LNCaP clone FGC (cell line): Measurements from ENCODE around the gene RAB3GAP1.
A peak's percentile ranks its signal among the peaks of the same experiment; 100 is the strongest.
"Not testable (repeated sequence)": the region's sequence is repeated elsewhere in the genome, so short reads cannot be mapped to it uniquely, and the experiment has no call there.

Experiments
- DNase-seq: peaks from one replicate; pipeline ENCODE4 v3.0.0-alpha.2; 2011; ENCODE audit warnings: low read depth
- H3K4me3 ChIP-seq: 2 replicates; pipeline ENCODE4 v1.5.1; 2011; ENCODE audit warnings: mild to moderate bottlenecking, low read depth, low read length, control low read depth
- CTCF ChIP-seq: IDR thresholded peaks from 2 replicates; pipeline ENCODE4 v1.5.1; 2012; ENCODE audit warnings: mild to moderate bottlenecking; ENCODE audit not compliant: control insufficient read depth, insufficient read depth; ENCODE audit errors: extremely low read depth

The RAB3GAP1 gene

DNA sequence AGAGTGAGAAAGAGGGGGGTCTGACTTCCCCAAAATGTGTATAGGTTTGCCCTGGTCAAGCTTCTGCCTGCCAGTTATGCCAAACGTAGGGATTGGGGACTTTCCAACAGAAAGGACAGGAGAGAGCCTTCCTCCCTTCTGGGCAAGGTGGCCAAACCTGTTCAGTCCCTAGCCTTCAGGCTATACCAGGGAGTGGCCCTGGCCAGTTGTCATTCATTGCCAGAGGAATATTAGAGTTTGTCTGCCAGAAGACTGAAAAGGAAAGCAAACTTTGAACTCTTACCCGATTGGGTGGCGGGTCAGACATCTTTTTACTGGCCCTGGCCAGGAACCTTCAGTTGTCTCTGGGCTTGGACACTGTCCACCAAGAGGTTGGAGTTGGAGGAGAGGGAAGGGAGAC lies 22.1 kb downstream of the RAB3GAP1 start:
- peak overlapping the region; percentile 24; the same call in 1 of the 2 replicates for H3K4me3 ChIP-seq
- peak; percentile 92 for DNase-seq
- TF ChIP-seq CTCF: no peak

GRCh38 chr2:135076556-135076955 lies 24.5 kb downstream of the RAB3GAP1 start:
- no peak for TF ChIP-seq CTCF
- DNase-seq: no peak
- no peak overlapping the region for H3K4me3 ChIP-seq

DNA sequence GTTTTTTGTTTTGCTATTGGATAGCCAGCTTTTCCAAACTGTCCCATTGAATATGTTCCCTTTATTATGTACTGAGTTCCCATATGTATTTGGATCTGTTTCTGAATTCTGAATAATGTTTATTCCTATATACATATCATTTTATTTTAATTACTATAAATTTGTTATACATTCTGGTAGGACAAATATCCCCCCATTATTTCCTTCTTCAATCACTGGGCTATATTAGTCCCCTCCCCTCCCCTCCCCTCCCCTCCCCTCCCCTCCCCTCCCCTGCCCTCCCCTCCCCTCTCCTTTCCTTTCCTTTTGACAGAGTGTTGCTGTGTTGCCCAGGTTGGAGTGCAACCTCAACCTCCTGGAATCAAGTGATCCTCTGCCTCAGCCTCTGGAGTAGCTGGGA lies 26.3 kb downstream of the RAB3GAP1 start:
- TF ChIP-seq CTCF: no peak
- no peak for DNase-seq
- no peak overlapping the region for H3K4me3 ChIP-seq

- H3K4me3 ChIP-seq: no peak overlapping the region
- DNase-seq: no peak
- no peak for TF ChIP-seq CTCF
These were observed 34.1 kb downstream of the RAB3GAP1 start for GRCh38 chr2:135086222-135086621.

DNA sequence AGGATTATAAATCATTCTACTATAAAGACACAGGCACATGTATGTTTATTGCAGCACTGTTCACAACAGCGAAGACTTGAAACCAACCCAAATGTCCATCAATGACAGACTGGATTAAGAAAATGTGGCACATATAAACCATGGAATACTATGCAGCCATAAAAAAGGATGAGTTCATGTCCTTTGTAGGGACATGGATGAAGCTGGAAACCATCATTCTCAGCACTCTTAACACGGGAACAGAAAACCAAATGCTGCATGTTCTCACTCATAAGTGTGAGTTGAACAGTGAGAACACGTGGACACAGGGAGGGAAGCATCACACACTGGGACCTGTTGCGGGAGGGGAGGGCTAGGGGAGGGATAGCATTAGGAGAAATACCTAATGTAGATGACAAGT lies 37.5 kb downstream of the RAB3GAP1 start:
- not testable (repeated sequence) for DNase-seq, H3K4me3 ChIP-seq

DNA sequence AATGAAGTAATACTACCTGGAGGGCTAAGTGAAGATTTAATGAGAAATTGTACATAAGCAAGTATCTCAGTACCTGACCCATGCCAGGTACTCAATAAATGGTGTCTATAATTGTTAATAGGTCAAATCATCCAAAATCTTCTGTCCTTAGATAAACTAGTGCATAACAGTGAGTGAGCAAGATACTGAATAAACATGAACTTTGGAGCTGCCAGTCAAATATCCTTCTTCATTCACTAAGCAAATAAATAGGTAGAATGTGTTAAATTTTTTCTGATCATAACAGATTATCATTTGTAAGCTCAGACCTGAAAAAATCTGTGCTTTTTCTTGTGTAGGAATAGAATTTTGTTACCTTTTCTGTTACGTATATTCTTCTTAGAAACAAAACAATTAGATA lies 39.6 kb downstream of the RAB3GAP1 start:
- no peak for TF ChIP-seq CTCF
- DNase-seq: peak; percentile 57
- no peak overlapping the region for H3K4me3 ChIP-seq

GRCh38 chr2:135093193-135093592 lies 41.1 kb downstream of the RAB3GAP1 start:
- DNase-seq: no peak
- TF ChIP-seq CTCF: no peak
- H3K4me3 ChIP-seq: no peak overlapping the region

DNA sequence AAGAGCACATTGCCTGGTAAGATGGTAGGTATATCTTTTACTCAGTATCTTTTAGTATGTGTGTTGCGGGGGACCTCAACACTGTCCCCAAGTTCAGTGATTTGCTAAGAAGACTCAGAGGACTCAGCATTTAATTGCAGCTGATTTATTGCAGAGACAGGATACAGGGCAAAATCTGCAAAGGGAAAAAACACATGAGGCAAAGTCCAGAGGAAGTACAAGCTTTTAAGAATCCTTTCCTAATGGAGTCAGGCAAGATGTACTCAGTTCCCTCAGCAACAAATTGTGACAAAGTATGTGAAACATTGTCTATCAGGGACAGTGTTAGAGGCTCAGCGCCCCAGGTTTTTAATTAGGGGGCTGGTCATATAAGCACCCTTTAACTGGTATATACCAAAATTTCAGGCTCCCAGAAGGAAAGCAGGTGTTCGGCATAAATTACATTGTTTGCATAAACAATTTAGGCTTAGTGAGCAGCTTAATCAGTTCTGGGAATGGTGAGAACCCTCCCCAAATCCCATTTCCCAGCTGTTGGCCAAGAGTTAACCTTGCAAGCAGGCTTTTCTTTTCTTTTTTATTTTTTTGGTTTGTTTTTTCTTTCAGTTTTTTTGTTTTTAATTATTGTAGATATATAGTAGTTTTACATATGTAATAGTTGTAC lies 41.7 kb downstream of the RAB3GAP1 start:
- no peak overlapping the region for H3K4me3 ChIP-seq
- no peak for DNase-seq
- no peak for TF ChIP-seq CTCF
